Stomach (tissue), 4 donors: ENCODE data around the gene OSBP2.

ENCODE experiments used
- EP300 ChIP-seq: sonication (generic); formaldehyde crosslinking; IDR thresholded peaks from one replicate; pipeline ENCODE4 v1.6.1; 2017; ENCODE audit warnings: antibody characterized with exemption
- POLR2A ChIP-seq, 4 donors: fragments of 450-650 bp; IDR thresholded peaks; one replicate each; pipeline ENCODE4 v1.6.1; 2016; ENCODE audit warnings: antibody characterized with exemption in 4 of 4, control low read depth in 2 of 4, mild to moderate bottlenecking in 1 of 4, moderate library complexity in 1 of 4
- POLR2AphosphoS5 ChIP-seq, 3 donors: sonication (generic); formaldehyde crosslinking; IDR thresholded peaks; one replicate each; pipeline ENCODE4 v1.6.1; 2016; ENCODE audit warnings: antibody characterized with exemption in 3 of 3
- TF ChIP-seq, protein P1 (sequence below), 7 experiments: fragments of 450-650 bp in 4 of 7; fragments of 200-600 bp in 3 of 7; sonication (generic) in 3 of 7; IDR thresholded peaks; one replicate each; pipeline ENCODE4 v1.5.1; 2016 to 2019; ENCODE audit warnings: antibody characterized with exemption in 7 of 7, control low read depth in 2 of 7, mild to moderate bottlenecking in 1 of 7

- TF ChIP-seq POLR2A (IDR thresholded peaks at IDR 0.05) (no peak), EP300 (no peak), POLR2AphosphoS5 (IDR thresholded peaks at IDR 0.05) (no peak)
- TF ChIP-seq, protein P1, sequence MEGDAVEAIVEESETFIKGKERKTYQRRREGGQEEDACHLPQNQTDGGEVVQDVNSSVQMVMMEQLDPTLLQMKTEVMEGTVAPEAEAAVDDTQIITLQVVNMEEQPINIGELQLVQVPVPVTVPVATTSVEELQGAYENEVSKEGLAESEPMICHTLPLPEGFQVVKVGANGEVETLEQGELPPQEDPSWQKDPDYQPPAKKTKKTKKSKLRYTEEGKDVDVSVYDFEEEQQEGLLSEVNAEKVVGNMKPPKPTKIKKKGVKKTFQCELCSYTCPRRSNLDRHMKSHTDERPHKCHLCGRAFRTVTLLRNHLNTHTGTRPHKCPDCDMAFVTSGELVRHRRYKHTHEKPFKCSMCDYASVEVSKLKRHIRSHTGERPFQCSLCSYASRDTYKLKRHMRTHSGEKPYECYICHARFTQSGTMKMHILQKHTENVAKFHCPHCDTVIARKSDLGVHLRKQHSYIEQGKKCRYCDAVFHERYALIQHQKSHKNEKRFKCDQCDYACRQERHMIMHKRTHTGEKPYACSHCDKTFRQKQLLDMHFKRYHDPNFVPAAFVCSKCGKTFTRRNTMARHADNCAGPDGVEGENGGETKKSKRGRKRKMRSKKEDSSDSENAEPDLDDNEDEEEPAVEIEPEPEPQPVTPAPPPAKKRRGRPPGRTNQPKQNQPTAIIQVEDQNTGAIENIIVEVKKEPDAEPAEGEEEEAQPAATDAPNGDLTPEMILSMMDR (IDR thresholded peaks at IDR 0.05) = no peak
Measured at GRCh38 chr22:30767661-30768060, 73.0 kb downstream of the OSBP2 start.
